ENCODE data around the gene SLC27A5. TPM values are rescaled to one million over a fixed set of nuclear protein-coding genes. Genes with fewer than 3 reads are reported as not detected.
A peak's percentile ranks its signal among the peaks of the same experiment; 100 is the strongest.

The SLC27A5 gene
- total and polyA plus RNA-seq, 2 of the 4 experiments (the other 2 are of a cell fraction), result 7.7 to 11.2 TPM

- TF ChIP-seq MXI1 (IDR thresholded peaks at IDR 0.05; ENCODE audit: borderline replicate concordance, low read depth, low read length), result peak; percentile 73; the same call in 1 of the 2 replicates
Observed at GRCh38 chr19:58559275-58560006, 47.6 kb upstream of the SLC27A5 start (continued).

GRCh38 chr19:58558623-58559274, 47.0 kb upstream of the SLC27A5 start:
- no peaks in the 10 kb centered on the region for H3K9me3 ChIP-seq (ENCODE audit: control insufficient read depth, insufficient read depth, low read length)
- peaks cover 12% of the 10 kb centered on the region; the same call in 1 of the 2 replicates for H3K36me3 ChIP-seq (ENCODE audit: control insufficient read depth, insufficient read depth, low read length)
- peak overlapping the region; percentile 100 for H2AFZ ChIP-seq (replicated peaks; ENCODE audit: low read length, poor library complexity)
- H3K4me1 ChIP-seq (ENCODE audit: control insufficient read depth, insufficient read depth, low read length), result peaks cover 31% of the 10 kb centered on the region
- H2BK20ac ChIP-seq (ENCODE audit: low read depth, low read length), result peak overlapping the region; percentile 32; the same call in 1 of the 2 replicates
- BruUV-seq (replicated peaks), result no TSS peak
- peak overlapping the region; percentile 84 for H2BK120ac ChIP-seq (ENCODE audit: low read depth, low read length)
- ATAC-seq (ENCODE audit: low read depth), result peak; percentile 69
- H2BK5ac ChIP-seq (ENCODE audit: low read depth, low read length, poor library complexity, severe bottlenecking), result peak overlapping the region; percentile 100
- DNase-seq, result peak; percentile 98
- WGBS, 2 experiments (ENCODE audit: extremely low coverage in 2 of 2, insufficient read length in 1 of 2), result 0% methylated on average over 47 of the region's 76 CpGs; no CpG with 5 or more reads in 1 of the 2 experiments
- ChIA-PET CTCF (no interaction called here), POLR2A (ENCODE audit: unreplicated experiment) (no interaction called here)
- no peak for TF ChIP-seq NFE2L2 (IDR thresholded peaks at IDR 0.05; ENCODE audit: low read depth, low read length)
- no peak for TF ChIP-seq MAFK (IDR thresholded peaks at IDR 0.05; ENCODE audit: low read depth, low read length)
- no peak for TF ChIP-seq CTCF (conservative IDR thresholded peaks at IDR 0.05; ENCODE audit: low read depth, low read length)
- no peak for TF ChIP-seq CHD1 (IDR thresholded peaks at IDR 0.05; ENCODE audit: low read depth, low read length)
- no peak for TF ChIP-seq MXI1 (IDR thresholded peaks at IDR 0.05; ENCODE audit: borderline replicate concordance, low read depth, low read length)
- peak; percentile 85 for TF ChIP-seq POLR2A (IDR thresholded peaks at IDR 0.05; ENCODE audit: low read depth, low read length)
- no peak for TF ChIP-seq FOS (IDR thresholded peaks at IDR 0.05; ENCODE audit: low read depth, low read length)
- H3K4me2 ChIP-seq (ENCODE audit: low read depth, low read length), result peak overlapping the region; percentile 91
- H2AK9ac ChIP-seq (replicated peaks; ENCODE audit: low read depth, low read length, poor library complexity), result peak overlapping the region; percentile 100
- peak overlapping the region; percentile 94 for H3K18ac ChIP-seq (ENCODE audit: low read depth, low read length)
- H3K9ac ChIP-seq (ENCODE audit: low read depth, low read length), result peak overlapping the region; percentile 99
- H2AK5ac ChIP-seq (ENCODE audit: low read depth, low read length), result peak overlapping the region; percentile 99
- H3K79me1 ChIP-seq (ENCODE audit: low read depth in 1 of 2, low read length in 2 of 2), result peaks cover 16 to 53% of the 10 kb centered on the region in 2 experiments
- H2BK15ac ChIP-seq (ENCODE audit: low read depth, low read length), result peak overlapping the region; percentile 67; the same call in 1 of the 3 replicates
- peak overlapping the region; percentile 95 for H4K5ac ChIP-seq (ENCODE audit: low read depth, low read length)
- peak overlapping the region; percentile 98 for H3K56ac ChIP-seq (ENCODE audit: extremely low read depth, insufficient read depth, low read length)
- peak overlapping the region; percentile 99 for H4K91ac ChIP-seq (ENCODE audit: insufficient read depth, low read depth, low read length)
- H3K4me3 ChIP-seq (ENCODE audit: insufficient read depth, low read depth, low read length), result peak overlapping the region; percentile 81
- peaks cover 27% of the 10 kb centered on the region for H3K9me1 ChIP-seq (ENCODE audit: insufficient read depth, low read length)
- peak overlapping the region; percentile 99 for H3K14ac ChIP-seq (replicated peaks; ENCODE audit: low read depth, low read length)
- peaks cover 12% of the 10 kb centered on the region for H4K20me1 ChIP-seq (ENCODE audit: insufficient read depth, low read length)
- no peaks in the 10 kb centered on the region for H3K27me3 ChIP-seq (ENCODE audit: control insufficient read depth, insufficient read depth, low read length)
- H3K4ac ChIP-seq (ENCODE audit: low read depth, low read length), result peak overlapping the region; percentile 99
- H4K8ac ChIP-seq (ENCODE audit: low read depth in 2 of 2, low read length in 2 of 2), result peak overlapping the region; percentile 100
- H3K27ac ChIP-seq (ENCODE audit: insufficient read depth, low read length), result peak overlapping the region; percentile 100
- intact Hi-C loops (cut with micrococcal nuclease), result loop anchor here (1.0 to 2.0 kb wide), 2 partner anchors 14 kb away; partner anchors contain the start of gene TRIM28
- H3K23ac ChIP-seq (ENCODE audit: low read depth, low read length), result peak overlapping the region; percentile 99
- in situ Hi-C loops (cut with MboI; ENCODE audit: low sequenced_read_pairs), result no loop called here
- dilution Hi-C loops (cut with HindIII; ENCODE audit: low sequenced_read_pairs, unreplicated experiment), result no loop called here
